Kidney epithelial cell (primary cell): ENCODE results near the gene ZSWIM4. TPM values are rescaled to one million over a fixed set of nuclear protein-coding genes. Genes with fewer than 3 reads are reported as not detected.
A peak's percentile ranks its signal among the peaks of the same experiment; 100 is the strongest.

Experiments used
- DNase-seq: peaks from one replicate; pipeline ENCODE4 v3.0.0-alpha.2; 2010; ENCODE audit warnings: low read depth
- H3K27me3 ChIP-seq: 2 replicates; pipeline ENCODE4 v1.6.0; 2011; ENCODE audit warnings: low read length; ENCODE audit not compliant: control insufficient read depth, insufficient read depth
- H3K36me3 ChIP-seq: 2 replicates; pipeline ENCODE4 v1.5.1; 2011; ENCODE audit warnings: low read length; ENCODE audit not compliant: control insufficient read depth, insufficient read depth
- H3K4me3 ChIP-seq: 2 replicates; pipeline ENCODE4 v1.5.1; 2011; ENCODE audit warnings: low read depth, mild to moderate bottlenecking, control low read depth, low read length
- total RNA-seq: library from RNA; depleted of rRNA; stranded (reverse); fragments of >200 nt; gene quantifications from 2 replicates; pipeline ENCODE4 v1.2.3, GENCODE V29; 2015
- TF ChIP-seq, protein P1 (sequence below): IDR thresholded peaks from 2 replicates; pipeline ENCODE4 v1.5.1; 2011; ENCODE audit warnings: mild to moderate bottlenecking, moderate library complexity, low read length, control low read depth, inconsistent platforms; ENCODE audit not compliant: insufficient read depth, poor library complexity, severe bottlenecking

Gene ZSWIM4
- total RNA-seq, 1 donor from 2014 or later: 25.7 TPM

- peaks cover 2% of the 10 kb centered on the region for H3K36me3 ChIP-seq
Measured at GRCh38 chr19:13838435-13839129, 43.3 kb downstream of the ZSWIM4 start.

DNA sequence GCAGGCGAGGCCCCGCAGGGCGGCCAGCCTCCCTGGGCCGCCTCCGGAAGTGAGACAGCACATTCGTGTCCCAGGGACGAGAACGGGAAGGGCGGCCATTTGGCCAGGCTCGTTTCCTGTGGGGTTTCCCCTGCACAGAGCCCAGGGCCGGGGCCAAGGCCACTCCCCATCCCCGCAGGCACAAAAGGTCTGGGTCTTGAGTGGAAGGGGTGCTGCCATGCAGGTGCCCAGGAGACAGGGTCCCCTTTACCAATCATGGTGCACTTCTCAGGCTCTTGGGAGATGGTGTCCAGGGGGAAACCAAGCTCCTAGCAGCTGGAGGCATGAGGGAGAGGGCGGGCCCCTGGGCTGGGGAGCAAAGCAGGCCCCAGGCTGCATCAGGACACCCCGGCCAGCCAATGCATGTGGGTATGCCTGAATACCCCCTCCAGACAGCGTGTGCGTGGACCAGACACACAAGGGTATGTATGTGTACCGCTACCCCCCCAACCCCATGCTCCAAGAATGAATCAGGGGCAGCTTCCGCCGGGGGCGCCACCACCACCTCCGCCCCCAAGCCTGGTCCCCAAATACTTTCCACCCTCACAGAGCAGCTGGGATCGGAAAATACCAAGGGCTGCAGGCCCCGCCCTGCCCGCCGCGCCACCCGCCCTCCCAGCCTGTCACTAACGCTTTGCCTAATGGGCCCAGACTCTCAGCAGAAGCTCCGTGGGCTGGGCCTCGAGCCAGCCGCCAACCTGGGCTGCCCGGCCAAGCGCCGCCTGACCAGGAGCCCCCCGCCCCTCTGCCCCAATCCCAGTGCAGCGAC lies 44.1 kb downstream of the ZSWIM4 start:
- DNase-seq: no peak

More at GRCh38 chr19:13838435-13839129, 43.3 kb downstream of the ZSWIM4 start:
- peak overlapping the region; percentile 97 for H3K4me3 ChIP-seq
- H3K27me3 ChIP-seq: no peaks in the 10 kb centered on the region
- DNase-seq: no peak
- TF ChIP-seq, protein P1, sequence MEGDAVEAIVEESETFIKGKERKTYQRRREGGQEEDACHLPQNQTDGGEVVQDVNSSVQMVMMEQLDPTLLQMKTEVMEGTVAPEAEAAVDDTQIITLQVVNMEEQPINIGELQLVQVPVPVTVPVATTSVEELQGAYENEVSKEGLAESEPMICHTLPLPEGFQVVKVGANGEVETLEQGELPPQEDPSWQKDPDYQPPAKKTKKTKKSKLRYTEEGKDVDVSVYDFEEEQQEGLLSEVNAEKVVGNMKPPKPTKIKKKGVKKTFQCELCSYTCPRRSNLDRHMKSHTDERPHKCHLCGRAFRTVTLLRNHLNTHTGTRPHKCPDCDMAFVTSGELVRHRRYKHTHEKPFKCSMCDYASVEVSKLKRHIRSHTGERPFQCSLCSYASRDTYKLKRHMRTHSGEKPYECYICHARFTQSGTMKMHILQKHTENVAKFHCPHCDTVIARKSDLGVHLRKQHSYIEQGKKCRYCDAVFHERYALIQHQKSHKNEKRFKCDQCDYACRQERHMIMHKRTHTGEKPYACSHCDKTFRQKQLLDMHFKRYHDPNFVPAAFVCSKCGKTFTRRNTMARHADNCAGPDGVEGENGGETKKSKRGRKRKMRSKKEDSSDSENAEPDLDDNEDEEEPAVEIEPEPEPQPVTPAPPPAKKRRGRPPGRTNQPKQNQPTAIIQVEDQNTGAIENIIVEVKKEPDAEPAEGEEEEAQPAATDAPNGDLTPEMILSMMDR: no peak

GRCh38 chr19:13839938-13840304 lies 44.7 kb downstream of the ZSWIM4 start:
- DNase-seq: no peak
- H3K36me3 ChIP-seq: peaks cover 2% of the 10 kb centered on the region
- TF ChIP-seq, protein P1: no peak
- H3K4me3 ChIP-seq: peak overlapping the region; percentile 97
- no peaks in the 10 kb centered on the region for H3K27me3 ChIP-seq

More for the DNA sequence above, 44.1 kb downstream of the ZSWIM4 start:
- Histone ChIP-seq H3K27me3 (no peaks in the 10 kb centered on the region), H3K36me3 (peaks cover 2% of the 10 kb centered on the region), H3K4me3 (peak overlapping the region; percentile 97)
- TF ChIP-seq, protein P1: no peak

- H3K27me3 ChIP-seq: no peaks in the 10 kb centered on the region
- TF ChIP-seq, protein P1: peak; percentile 11
- peaks cover 2% of the 10 kb centered on the region for H3K36me3 ChIP-seq
- DNase-seq: no peak
- H3K4me3 ChIP-seq: peak overlapping the region; percentile 97
Measured at GRCh38 chr19:13840305-13841085, 45.3 kb downstream of the ZSWIM4 start.

GRCh38 chr19:13841086-13841961 lies 46.1 kb downstream of the ZSWIM4 start:
- no peaks in the 10 kb centered on the region for H3K36me3 ChIP-seq
- peak overlapping the region; percentile 97 for H3K4me3 ChIP-seq
- TF ChIP-seq, protein P1: no peak
- DNase-seq: no peak
- no peaks in the 10 kb centered on the region for H3K27me3 ChIP-seq
